ENCODE data around the gene MAP10. TPM values are rescaled to one million over a fixed set of nuclear protein-coding genes. Genes with fewer than 3 reads are reported as not detected.

MAP10 gene
- total RNA-seq, 4 donors from 2014 or later = 1.7 to 3.2 (median 2.5) TPM

DNA sequence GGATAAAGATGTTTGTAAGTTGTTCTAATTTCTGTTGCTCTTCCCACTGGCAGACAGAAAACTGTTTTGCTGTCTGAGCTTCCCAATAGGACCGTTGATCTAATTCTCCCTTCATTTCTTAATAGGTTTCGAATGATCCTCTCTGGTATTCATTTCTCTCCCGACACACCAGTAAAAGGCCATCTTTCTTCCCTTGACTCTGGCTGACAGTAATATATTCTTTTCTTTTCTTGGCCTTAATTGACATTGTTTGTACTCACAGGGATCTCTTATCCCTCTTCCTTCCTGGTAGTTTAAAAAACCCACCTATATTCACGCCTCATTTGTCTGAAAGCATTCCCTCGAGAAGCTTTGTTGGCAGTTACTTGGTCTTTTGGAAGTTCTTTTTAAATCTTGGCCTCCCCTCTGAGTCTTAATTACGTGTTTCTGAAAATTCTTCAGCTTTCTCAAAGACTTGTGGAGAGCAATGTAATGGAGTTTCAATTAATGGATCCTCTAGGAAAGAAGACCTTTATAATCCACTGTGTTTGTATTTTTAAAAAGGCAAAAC is 40.3 kb downstream of the MAP10 start:
- no peaks in the 10 kb centered on the region for H3K27me3 ChIP-seq
- no peaks in the 10 kb centered on the region for H3K4me1 ChIP-seq
- no peak for TF ChIP-seq POLR2A (IDR thresholded peaks at IDR 0.05)
- TF ChIP-seq, protein P1, sequence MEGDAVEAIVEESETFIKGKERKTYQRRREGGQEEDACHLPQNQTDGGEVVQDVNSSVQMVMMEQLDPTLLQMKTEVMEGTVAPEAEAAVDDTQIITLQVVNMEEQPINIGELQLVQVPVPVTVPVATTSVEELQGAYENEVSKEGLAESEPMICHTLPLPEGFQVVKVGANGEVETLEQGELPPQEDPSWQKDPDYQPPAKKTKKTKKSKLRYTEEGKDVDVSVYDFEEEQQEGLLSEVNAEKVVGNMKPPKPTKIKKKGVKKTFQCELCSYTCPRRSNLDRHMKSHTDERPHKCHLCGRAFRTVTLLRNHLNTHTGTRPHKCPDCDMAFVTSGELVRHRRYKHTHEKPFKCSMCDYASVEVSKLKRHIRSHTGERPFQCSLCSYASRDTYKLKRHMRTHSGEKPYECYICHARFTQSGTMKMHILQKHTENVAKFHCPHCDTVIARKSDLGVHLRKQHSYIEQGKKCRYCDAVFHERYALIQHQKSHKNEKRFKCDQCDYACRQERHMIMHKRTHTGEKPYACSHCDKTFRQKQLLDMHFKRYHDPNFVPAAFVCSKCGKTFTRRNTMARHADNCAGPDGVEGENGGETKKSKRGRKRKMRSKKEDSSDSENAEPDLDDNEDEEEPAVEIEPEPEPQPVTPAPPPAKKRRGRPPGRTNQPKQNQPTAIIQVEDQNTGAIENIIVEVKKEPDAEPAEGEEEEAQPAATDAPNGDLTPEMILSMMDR (IDR thresholded peaks at IDR 0.05) = no peak
- H3K9me3 ChIP-seq = no peaks in the 10 kb centered on the region
- DNase-seq = no peak
- no peak overlapping the region for H3K27ac ChIP-seq
- no peaks in the 10 kb centered on the region for H3K36me3 ChIP-seq
- H3K4me3 ChIP-seq = no peak overlapping the region

DNA sequence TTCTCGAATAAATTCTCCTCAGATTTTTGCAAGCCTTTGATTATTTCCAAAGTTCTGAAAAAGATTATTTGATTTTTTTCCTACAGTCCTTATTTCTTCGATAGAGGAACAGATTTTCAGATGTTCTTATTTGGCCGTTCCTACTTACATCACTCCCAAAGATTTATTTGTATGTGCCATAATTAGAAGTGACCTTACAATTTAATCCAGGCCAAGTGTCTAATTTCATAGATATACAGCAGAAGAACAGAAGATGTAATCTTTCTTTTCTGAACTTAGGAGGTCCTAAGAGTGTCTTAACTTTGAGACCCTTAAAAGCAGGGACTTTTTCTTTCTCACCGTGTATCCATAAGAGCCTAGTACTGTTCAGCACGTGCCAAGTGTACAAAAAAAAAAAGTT is 46.3 kb downstream of the MAP10 start:
- H3K9me3 ChIP-seq = no peaks in the 10 kb centered on the region
- DNase-seq = no peak
- H3K36me3 ChIP-seq = no peaks in the 10 kb centered on the region
- no peak overlapping the region for H3K27ac ChIP-seq
- H3K4me1 ChIP-seq = no peaks in the 10 kb centered on the region
- TF ChIP-seq POLR2A (IDR thresholded peaks at IDR 0.05) = no peak
- TF ChIP-seq, protein P1 (IDR thresholded peaks at IDR 0.05) = no peak
- H3K27me3 ChIP-seq = no peaks in the 10 kb centered on the region
- H3K4me3 ChIP-seq = no peak overlapping the region

DNA sequence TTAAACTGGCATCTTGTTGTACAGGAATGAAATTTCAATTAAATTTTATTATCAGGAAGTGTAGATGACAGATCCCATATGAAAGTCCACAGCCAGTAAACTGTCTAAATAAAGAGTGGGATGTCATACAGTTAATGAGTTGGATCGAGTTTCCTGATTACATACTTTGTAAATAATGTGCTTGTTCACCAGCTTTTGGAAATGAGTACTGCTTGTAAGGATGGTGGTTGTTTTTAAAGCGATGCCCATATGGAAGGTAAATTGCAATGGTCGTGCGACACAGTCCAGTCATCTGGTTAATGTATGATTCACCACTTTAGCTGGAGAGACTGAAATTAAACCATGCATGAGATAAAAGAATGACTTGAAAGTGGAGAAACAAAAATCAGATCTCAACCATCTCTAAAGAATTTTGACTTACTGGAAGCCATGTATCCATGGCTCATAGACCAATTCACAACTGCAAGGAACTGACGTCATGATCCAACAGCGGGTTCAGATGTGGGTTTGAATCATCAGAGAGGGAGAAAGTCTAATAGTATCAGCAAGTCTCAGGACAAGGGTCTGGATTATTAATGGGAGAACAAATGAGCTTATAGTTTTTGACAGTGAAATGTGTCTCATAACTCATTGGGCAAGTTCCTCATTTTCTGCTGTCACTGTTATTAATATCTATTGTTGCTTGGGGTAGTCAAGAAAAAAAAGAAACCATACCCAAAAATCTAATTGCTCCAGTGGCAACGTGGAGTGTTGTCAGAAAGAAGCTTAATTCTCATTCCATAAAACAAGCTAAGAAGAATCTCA is 49.0 kb downstream of the MAP10 start:
- no peak for TF ChIP-seq POLR2A (IDR thresholded peaks at IDR 0.05)
- TF ChIP-seq, protein P1 (IDR thresholded peaks at IDR 0.05) = no peak
- Histone ChIP-seq H3K36me3 (no peaks in the 10 kb centered on the region), H3K27ac (no peak overlapping the region), H3K27me3 (no peaks in the 10 kb centered on the region), H3K4me1 (no peaks in the 10 kb centered on the region), H3K4me3 (no peak overlapping the region), H3K9me3 (no peaks in the 10 kb centered on the region)
- DNase-seq = no peak

DNA sequence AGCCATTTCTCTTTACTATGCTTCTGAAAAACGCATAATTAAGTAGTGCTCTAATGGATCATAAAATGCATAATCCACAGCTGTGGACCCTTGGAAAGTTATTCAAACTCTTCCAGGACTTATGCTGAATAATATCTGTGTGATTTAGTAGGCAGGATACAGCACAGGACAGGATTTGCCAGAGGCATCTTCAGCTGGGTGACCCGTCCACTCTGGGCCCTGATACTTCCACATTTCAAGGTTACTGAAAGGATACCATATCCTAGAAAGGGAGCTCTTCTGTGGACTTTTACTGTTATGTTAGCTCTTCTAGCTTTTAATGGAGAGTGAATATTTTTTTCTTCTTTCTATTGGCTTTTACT is 49.6 kb downstream of the MAP10 start:
- H3K36me3 ChIP-seq = no peaks in the 10 kb centered on the region
- H3K27ac ChIP-seq = no peak overlapping the region
- no peaks in the 10 kb centered on the region for H3K9me3 ChIP-seq
- DNase-seq = no peak
- TF ChIP-seq, protein P1 (IDR thresholded peaks at IDR 0.05) = no peak
- no peak for TF ChIP-seq POLR2A (IDR thresholded peaks at IDR 0.05)
- H3K27me3 ChIP-seq = no peaks in the 10 kb centered on the region
- no peaks in the 10 kb centered on the region for H3K4me1 ChIP-seq
- no peak overlapping the region for H3K4me3 ChIP-seq

DNA sequence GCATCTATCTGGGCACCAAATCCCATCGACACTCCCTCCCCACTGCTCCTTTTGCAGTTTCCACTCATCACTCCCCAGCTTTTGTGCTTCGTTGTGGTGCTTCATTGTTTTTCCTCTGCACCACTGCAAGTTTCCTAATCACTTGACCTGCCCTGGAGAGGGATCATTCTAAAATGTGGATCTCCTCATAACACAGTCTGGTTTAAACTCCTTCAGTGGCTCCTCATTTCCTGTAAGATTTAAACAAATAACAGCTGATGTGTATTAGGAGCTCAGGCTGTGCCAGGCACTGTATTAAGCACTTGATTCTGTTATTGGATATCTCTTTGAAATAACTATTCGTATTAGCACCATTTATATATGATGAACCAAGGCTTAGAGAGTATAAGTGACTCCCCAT is 51.3 kb downstream of the MAP10 start:
- TF ChIP-seq, protein P1 (IDR thresholded peaks at IDR 0.05) = no peak
- no peak for TF ChIP-seq POLR2A (IDR thresholded peaks at IDR 0.05)

More for the DNA sequence above, 51.3 kb downstream of the MAP10 start:
- H3K9me3 ChIP-seq = no peaks in the 10 kb centered on the region
- no peaks in the 10 kb centered on the region for H3K27me3 ChIP-seq
- H3K4me3 ChIP-seq = no peak overlapping the region
- no peaks in the 10 kb centered on the region for H3K4me1 ChIP-seq
- no peak for DNase-seq
- no peaks in the 10 kb centered on the region for H3K36me3 ChIP-seq
- no peak overlapping the region for H3K27ac ChIP-seq

Small RNAs within 50 kb of the gene (small RNA-seq; reads per million reads assigned to genes)
- 0 reads per million in 2 donors for gene RNU1-74P

Other genes with a start within 250 kb of the MAP10 start
- gene SIPA1L2, start 175.3 kb upstream of the MAP10 start, total RNA-seq = 10 to 100 TPM; 38.0 to 72.4 (median 44.6) TPM
- 10 to 100 TPM; 25.7 to 43.0 (median 29.6) TPM for gene NTPCR, start 145.2 kb downstream of the MAP10 start, total RNA-seq

All from Peyer's patch (tissue), 4 donors.